RWPE1 (cell line): Measurements from ENCODE around the gene DMXL2.

Experiments used
- CTCF ChIA-PET: fragments of 350-600 bp; sonication (Branson Sonifier 250); formaldehyde crosslinking; extraction: SDS; loops from one replicate; lab custom pipeline; 2021; lab: Yijun Ruan, JAX
- POLR2A ChIA-PET: fragments of 400-600 bp; formaldehyde crosslinking; extraction: SDS; loops from one replicate; lab custom pipeline; 2020; ENCODE audit warnings: antibody characterized with exemption; ENCODE audit not compliant: low non-redundant PET; lab: Yijun Ruan, JAX
- DNase-seq: peaks from one replicate; pipeline ENCODE4 v3.0.0; 2012; ENCODE audit warnings: low spot score
- H3K27ac ChIP-seq: fragments of 450-650 bp; 2 replicates; pipeline ENCODE4 v1.5.1; 2017
- TF ChIP-seq, protein P1 (sequence below): fragments of 450-650 bp; conservative IDR thresholded peaks from 2 replicates; pipeline ENCODE4 v1.5.1; 2017; ENCODE audit warnings: low read depth, mild to moderate bottlenecking

The DMXL2 gene

GRCh38 chr15:51398626-51399025 is 223.9 kb downstream of the DMXL2 start:
- TF ChIP-seq, protein P1, sequence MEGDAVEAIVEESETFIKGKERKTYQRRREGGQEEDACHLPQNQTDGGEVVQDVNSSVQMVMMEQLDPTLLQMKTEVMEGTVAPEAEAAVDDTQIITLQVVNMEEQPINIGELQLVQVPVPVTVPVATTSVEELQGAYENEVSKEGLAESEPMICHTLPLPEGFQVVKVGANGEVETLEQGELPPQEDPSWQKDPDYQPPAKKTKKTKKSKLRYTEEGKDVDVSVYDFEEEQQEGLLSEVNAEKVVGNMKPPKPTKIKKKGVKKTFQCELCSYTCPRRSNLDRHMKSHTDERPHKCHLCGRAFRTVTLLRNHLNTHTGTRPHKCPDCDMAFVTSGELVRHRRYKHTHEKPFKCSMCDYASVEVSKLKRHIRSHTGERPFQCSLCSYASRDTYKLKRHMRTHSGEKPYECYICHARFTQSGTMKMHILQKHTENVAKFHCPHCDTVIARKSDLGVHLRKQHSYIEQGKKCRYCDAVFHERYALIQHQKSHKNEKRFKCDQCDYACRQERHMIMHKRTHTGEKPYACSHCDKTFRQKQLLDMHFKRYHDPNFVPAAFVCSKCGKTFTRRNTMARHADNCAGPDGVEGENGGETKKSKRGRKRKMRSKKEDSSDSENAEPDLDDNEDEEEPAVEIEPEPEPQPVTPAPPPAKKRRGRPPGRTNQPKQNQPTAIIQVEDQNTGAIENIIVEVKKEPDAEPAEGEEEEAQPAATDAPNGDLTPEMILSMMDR: no peak
- H3K27ac ChIP-seq: no peak overlapping the region
- no peak for DNase-seq
- POLR2A ChIA-PET: no interaction called here
- CTCF ChIA-PET: interaction anchor here (1.4 kb wide), 1 partner anchor 235 kb away, joined by 6 read pairs; no protein-coding TSS in a partner anchor
